Pancreas (tissue), 10 donors: ENCODE results near the gene KRT222. TPM values are rescaled to one million over a fixed set of nuclear protein-coding genes. Genes with fewer than 3 reads are reported as not detected.

ENCODE experiments used
- ATAC-seq, 4 donors: fragments of 200-7000 bp; cut with Tn5 transposase; one replicate each; pipeline versions ENCODE4 v1.8.0 to v1.9.1; 2020; ENCODE audit warnings: mild to moderate bottlenecking in 4 of 4, moderate library complexity in 4 of 4
- DNase-seq, 6 donors: peaks; one replicate each; pipeline ENCODE4 v3.0.0-alpha.2; 2020
- FAIRE-seq: peaks from 2 replicates; lab custom pipeline; 2012; peaks lifted over from hg19 to GRCh38; lab: Jason Lieb, UNC
- H3K27ac ChIP-seq, 4 donors: fragments of 200-600 bp; sonication (generic); 1 replicate in 3 of 4; 2 replicates in 1 of 4; pipeline versions ENCODE4 v1.5.0 to v1.8.0; 2020
- H3K27me3 ChIP-seq, 4 donors: fragments of 200-600 bp; one replicate each; pipeline ENCODE4 v1.8.0; 2021
- H3K36me3 ChIP-seq, 3 donors: fragments of 200-600 bp; sonication (generic) in 1 of 3; one replicate each; pipeline versions ENCODE4 v1.5.0 to v1.8.0; 2020 to 2021
- H3K4me1 ChIP-seq, 3 donors: fragments of 200-600 bp; one replicate each; pipeline ENCODE4 v1.8.0; 2021
- H3K4me3 ChIP-seq, 4 donors: fragments of 200-600 bp; sonication (generic) in 2 of 4; one replicate each; pipeline versions ENCODE4 v1.5.0 to v1.8.0; 2020 to 2021
- H3K9me3 ChIP-seq, 4 donors: fragments of 200-600 bp; one replicate each; pipeline ENCODE4 v1.8.0; 2021
- CTCF ChIP-seq, 4 donors: fragments of 200-600 bp; sonication (generic) in 3 of 4; IDR thresholded peaks; one replicate each; pipeline versions ENCODE4 v1.5.0 to v1.8.0; 2021; ENCODE audit warnings: antibody characterized with exemption in 4 of 4
- WGBS, 2 donors: extraction: QIAGEN DNeasy Blood & Tissue Kit; methylation state at CpG; one replicate each; pipeline ENCODE4 v1.1.7; 2013; 5-methylcytosine and 5-hydroxymethylcytosine counted together
- intact Hi-C, 3 donors: fragments of 100-400 bp; cut with DNase I; formaldehyde crosslinking; loops; one replicate each; pipeline versions ENCODE4 v1.11.1 to v1.14.2; 2022
- polyA plus RNA-seq, 2 donors: library from polyadenylated mRNA; stranded (reverse); fragments of 200-250 nt; gene quantifications; one replicate each; pipeline ENCODE4 v1.2.3, GENCODE V29; 2013
- total RNA-seq, 6 donors: library from RNA; stranded (reverse); fragmentation: NEBNext Ultra II Directional in 4 of 6; extraction: Animal tissue kit (Norgen Biotek cat#: 25700) in 4 of 6; gene quantifications; one replicate each; pipeline versions ENCODE4 v1.2.1 to v1.2.4, GENCODE V29; 2021 to 2023
- donor health status: healthy with polysubstance abuse.
- donor health status: DM: no; HTN: no; CAD: no; lungs with moderate emphysema.
- donor health status: DM: no; HTN: no; CAD: no.
- donor health status: control.
- donor health status: control.
- donor health status: Bipolar disorder and iron deficiency.
- donor health status: DM: yes; HTN: yes; CAD: no.
- donor health status: DM: no; HTN: no; CAD: no.
- donor health status: DM: no; HTN: no; CAD: no.
- donor health status: DM: yes; HTN: yes; CAD: no.

KRT222 gene
- total and polyA plus RNA-seq, 8 donors = 0.28 to 4.9 (median 1.4) TPM

DNA sequence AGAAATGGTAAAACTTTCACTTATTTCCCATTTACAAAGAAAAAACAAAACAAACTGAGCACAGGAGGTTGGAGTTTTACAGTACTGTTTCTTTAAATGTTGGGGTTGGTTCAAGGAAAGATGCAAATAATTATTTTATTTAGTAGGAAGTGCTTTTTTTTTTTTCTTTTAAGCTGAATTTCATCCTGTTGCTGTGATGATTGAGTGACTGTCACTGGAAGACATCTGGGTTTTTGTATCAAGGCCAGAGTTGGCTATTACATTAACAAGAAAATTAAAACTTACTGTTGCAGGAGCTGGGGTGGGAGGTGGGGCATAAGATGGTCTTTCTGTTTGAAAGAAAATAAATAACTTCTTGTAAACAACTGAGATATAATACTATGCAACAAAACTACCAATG, 19.7 kb downstream of the KRT222 start:
- Histone ChIP-seq H3K27me3 (no peaks in the 10 kb centered on the region), H3K36me3 (peaks cover 0 to 22% (median 3%) of the 10 kb centered on the region in 3 donors), H3K27ac (no peak overlapping the region), H3K4me3 (no peak overlapping the region), H3K4me1 (peaks cover 0 to 29% (median 15%) of the 10 kb centered on the region in 3 donors), H3K9me3 (no peaks in the 10 kb centered on the region)
- no peak for DNase-seq
- intact Hi-C loops = no loop called here
- no peak for FAIRE-seq
- no peak for TF ChIP-seq CTCF (IDR thresholded peaks at IDR 0.05)
- no peak for ATAC-seq

- H3K9me3 ChIP-seq = no peaks in the 10 kb centered on the region
- no peak for FAIRE-seq
- no peak for ATAC-seq
- intact Hi-C loops = no loop called here
- TF ChIP-seq CTCF (IDR thresholded peaks at IDR 0.05) = no peak
- H3K4me3 ChIP-seq = no peak overlapping the region
- H3K36me3 ChIP-seq = peaks cover 4 to 62% (median 35%) of the 10 kb centered on the region in 3 donors
- no peaks in the 10 kb centered on the region for H3K27me3 ChIP-seq
- WGBS, 2 donors = 7 to 19% methylated on average over 2 of the region's 2 CpGs
- H3K27ac ChIP-seq = no peak overlapping the region
- no peak for DNase-seq
- no peaks in the 10 kb centered on the region for H3K4me1 ChIP-seq
These were observed 27.0 kb downstream of the KRT222 start for GRCh38 chr17:40637931-40638330.

DNA sequence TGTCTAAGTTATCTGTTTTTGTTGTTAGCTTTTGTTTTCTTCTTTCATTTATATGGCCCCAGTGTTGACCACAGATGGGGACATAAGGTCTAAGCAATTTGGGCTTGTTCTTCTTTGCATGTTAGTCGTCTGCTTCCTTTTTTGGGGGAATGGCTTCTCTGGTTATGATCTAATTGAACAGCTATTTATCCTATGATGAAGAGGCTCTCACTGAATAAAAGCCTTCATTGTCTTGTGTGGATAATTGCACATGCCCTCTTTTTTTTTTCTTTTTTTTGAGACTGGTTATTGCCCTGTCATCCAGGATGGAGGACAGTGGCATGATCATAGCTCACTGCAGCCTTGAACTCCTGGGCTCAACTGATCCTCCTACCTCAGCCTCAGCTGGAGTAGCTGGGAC, 31.1 kb downstream of the KRT222 start:
- no peaks in the 10 kb centered on the region for H3K27me3 ChIP-seq
- no peak for ATAC-seq
- intact Hi-C loops = no loop called here

GRCh38 chr17:40632216-40632615, 32.8 kb downstream of the KRT222 start:
- WGBS, 2 donors = 81 to 88% methylated on average over 9 of the region's 9 CpGs

More for the DNA sequence above, 31.1 kb downstream of the KRT222 start:
- H3K4me3 ChIP-seq = no peak overlapping the region
- no peaks in the 10 kb centered on the region for H3K4me1 ChIP-seq
- peaks cover 9 to 79% (median 48%) of the 10 kb centered on the region in 3 donors for H3K36me3 ChIP-seq
- FAIRE-seq (no peak), DNase-seq (no peak)
- no peak for TF ChIP-seq CTCF (IDR thresholded peaks at IDR 0.05)
- WGBS, 2 donors = 66 to 74% methylated on average over 1 of the region's 1 CpG
- no peaks in the 10 kb centered on the region for H3K9me3 ChIP-seq
- H3K27ac ChIP-seq = no peak overlapping the region

More at GRCh38 chr17:40632216-40632615, 32.8 kb downstream of the KRT222 start:
- H3K27ac ChIP-seq = no peak overlapping the region
- no peaks in the 10 kb centered on the region for H3K27me3 ChIP-seq
- peaks cover 9 to 80% (median 54%) of the 10 kb centered on the region in 3 donors for H3K36me3 ChIP-seq
- ATAC-seq (peak in 2 of 4 donors; percentile 27 to 45), DNase-seq (no peak), FAIRE-seq (no peak)
- H3K4me1 ChIP-seq = no peaks in the 10 kb centered on the region
- no peak overlapping the region for H3K4me3 ChIP-seq
- intact Hi-C loops = no loop called here
- TF ChIP-seq CTCF (IDR thresholded peaks at IDR 0.05) = no peak
- H3K9me3 ChIP-seq = no peaks in the 10 kb centered on the region
